A204.1 (cell line): ENCODE data around the gene TSPAN17.
"Not testable (repeated sequence)": the region's sequence is repeated elsewhere in the genome, so short reads cannot be mapped to it uniquely, and the experiment has no call there.

Experiments
- FAIRE-seq: peaks from 2 replicates; lab custom pipeline; 2012; peaks lifted over from hg19 to GRCh38; lab: Jason Lieb, UNC

TSPAN17 gene

GRCh38 chr5:176647030-176647842, at the start of gene TSPAN17:
Gene TSPAN17 (plus strand): TSS chr5:176647484. CDS start chr5:176647616, 132 bp downstream.
- peak; percentile 97 for FAIRE-seq

DNA sequence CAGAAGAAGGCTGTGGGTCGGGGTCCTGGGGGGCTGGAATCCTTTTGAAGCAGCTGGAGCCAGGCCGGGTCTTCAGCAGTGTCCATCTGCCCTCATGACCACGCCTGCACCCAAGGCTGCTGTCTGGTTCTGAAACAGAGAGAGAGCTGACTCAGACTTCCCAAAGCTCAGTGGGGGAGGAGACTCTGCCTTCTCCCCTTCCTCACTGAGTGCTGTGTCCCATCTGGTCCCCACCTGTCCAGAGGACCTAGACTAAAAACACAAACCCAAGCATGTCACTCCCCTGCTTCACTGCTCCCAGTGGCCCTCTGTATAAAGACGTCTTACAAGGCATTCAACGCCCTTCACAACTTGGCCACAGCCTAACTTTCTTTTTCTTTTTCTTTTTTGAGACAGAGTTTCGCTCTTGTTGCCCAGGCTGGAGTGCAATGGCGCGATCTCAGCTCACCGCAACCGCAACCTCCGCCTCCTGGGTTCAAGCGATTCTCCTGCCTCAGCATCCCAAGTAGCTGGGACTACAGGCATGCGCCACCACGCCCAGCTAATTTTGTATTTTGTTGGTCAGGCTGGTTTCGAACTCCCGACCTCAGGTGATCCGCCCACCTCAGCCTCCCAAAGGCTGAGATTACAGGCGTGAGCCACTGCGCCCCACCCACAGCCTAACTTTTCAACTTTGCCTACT, 47.4 kb upstream of the TSPAN17 start:
- FAIRE-seq: not testable (repeated sequence)

GRCh38 chr5:176601901-176602482, 45.3 kb upstream of the TSPAN17 start:
- no peak for FAIRE-seq

DNA sequence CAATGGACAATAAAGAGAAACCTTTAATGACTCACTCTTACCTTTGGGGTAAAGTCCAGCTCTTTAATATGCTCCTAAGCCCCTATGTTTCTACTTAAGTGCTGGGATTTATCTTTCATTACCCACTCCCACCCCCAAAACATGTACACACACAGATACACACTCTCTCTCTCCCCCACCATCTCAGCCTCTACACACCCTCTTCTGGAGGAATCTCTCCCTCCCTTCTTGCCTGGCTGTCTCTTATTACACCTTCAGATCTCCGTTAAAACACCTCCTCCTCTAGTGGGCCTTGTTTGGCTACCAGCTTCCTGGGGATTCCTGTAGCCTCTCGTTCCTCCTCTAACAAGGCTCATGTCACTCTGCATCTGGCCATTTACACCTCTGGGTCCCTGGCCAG, 44.2 kb upstream of the TSPAN17 start:
- no peak for FAIRE-seq

DNA sequence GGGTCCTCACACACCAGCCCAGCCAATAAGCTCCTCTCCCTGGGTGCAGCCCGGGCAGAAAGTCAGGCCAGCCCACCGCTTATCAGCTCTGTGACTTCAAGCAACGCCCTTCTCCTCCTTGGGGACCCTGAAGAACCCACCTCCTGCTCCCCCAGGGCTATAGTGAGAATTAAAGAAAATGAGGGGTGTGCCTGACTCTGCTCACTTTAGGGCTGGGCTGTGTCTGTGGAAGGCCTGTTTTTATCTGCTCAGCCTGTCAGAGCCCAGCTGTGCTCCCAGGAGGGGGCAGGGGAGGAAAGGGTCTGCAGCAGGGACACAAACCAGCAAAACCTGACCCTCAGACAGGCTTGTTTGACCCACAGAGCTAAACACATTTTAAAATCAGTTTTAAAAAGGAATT, 41.3 kb upstream of the TSPAN17 start:
- FAIRE-seq: no peak

GRCh38 chr5:176606875-176607274, 40.4 kb upstream of the TSPAN17 start:
- no peak for FAIRE-seq

DNA sequence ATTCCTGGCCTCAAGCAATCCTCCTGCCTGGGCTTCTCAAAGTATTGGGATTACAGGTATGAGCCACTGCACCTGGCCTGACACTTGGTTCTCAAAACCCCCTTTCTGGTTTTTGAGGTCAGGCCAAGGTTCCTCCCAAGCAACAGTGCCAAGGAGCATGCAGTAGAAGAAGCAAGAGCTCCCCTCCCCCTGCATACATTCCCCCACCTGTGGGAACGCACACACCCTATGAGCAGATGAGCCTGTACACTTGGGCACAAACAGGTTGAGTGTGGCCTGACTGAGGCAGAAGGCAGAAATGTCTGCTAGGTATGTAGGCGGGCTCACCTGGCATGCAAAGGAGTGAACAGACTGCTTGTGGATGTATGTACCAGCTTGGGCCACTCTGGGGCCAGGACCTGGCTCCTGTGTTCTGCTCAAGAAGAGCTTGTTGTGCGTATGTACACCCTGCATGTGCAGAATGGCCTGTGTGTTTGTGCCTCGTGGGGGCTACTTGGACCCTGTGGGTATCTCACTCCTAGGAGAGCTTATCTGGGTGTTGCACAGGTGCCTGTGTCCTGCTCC, 39.1 kb upstream of the TSPAN17 start:
- FAIRE-seq: no peak

DNA sequence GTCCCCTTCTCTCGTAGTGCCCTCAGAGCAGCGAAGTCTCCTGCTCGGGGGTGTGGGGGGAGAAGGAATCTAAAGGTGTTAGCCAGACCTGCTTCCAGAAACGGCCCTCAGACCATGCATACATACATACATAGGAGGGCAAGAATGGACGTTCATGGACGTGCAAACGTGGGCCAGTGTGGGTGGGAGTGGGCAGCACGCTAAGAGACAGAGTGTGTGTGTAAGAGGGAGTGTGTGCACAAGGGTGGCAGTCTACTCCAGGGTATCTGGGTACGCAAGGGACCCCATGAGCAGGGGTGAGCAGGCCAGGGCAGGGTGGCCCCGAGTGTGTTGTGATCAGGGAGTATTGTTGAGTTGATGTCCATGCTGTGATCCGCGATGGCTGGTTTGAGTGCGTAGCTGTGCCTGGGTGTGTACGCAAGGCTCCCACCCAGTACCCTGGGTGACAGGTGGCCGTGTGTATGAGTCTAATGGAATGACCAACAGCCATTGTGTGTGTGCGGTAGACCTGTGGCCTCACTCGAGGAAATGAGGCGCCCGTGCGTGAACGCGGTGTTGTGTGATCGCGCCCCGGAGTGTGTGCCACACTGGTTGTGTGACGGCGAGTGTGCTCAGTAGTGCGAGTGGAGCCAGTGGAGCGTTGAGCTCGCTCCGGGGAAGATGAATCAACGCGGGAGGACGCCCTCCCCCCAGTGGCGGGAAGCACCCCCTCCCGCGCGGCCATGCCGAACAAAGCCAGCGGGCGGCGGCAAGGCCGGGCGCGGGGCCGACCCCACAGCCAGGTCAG, 38.2 kb upstream of the TSPAN17 start:
- no peak for FAIRE-seq

DNA sequence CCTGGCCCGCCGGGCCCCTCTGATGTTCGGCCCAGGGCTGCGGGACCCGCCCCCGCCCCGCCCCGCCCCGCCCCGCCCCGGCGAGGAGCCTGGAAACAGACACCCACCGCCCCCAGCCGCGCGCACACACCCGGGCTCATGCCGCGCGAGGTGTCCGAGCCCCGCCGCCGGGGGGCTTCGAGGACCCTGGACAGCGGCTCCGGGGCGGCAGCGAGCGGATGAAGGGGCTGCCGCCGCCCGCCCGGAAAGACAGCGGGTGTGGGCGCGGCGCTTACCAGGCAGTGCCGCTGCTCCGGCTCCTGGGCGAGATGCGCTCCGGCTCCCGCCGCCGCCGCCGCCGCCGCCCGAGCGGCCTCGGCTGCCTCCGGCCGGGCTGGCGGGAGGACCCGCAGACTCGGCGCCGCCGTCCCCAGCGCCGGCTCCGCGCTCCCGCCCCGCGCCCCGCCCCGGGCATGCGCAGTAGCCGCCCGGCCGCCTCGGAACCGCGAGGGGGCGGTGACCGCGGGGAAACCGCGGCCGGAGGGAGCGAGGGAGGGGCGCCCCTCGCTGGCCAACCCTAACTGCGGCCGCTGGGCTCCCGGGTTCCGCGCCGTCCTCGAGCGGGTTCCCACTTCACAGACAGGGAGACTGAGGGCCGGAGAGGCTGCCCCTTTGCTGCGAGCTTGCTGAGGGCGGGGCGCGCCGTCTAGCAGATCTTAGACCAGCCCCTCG, 37.4 kb upstream of the TSPAN17 start, which contains the start of gene GPRIN1:
TSS of gene GPRIN1 (minus strand) at position 433 of the 711 bp plus-strand sequence. CDS start 10,322 bp downstream, outside the sequence.
- no peak for FAIRE-seq

- FAIRE-seq: no peak
These were observed 36.9 kb upstream of the TSPAN17 start for GRCh38 chr5:176610435-176610773.

GRCh38 chr5:176611435-176611834, 35.8 kb upstream of the TSPAN17 start:
- FAIRE-seq: no peak

DNA sequence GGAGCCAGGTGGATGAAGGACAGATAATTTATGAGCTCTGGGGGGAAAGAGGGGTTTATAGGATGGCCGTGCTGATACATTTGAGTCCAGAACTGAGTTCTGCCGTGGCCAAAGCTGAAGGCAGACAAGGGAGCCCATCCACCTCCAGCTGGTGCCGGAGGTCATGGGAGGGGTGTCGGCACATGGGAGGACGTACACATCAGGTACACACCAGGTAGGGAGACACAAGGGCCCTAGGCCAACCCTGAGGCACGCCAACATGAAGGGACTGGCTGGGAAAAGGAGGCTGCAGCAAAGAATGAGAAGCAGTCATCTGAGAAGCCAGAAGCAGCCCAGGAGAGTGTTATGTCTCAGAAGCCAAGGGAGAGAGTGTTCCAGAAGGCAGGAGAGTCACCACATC, 35.3 kb upstream of the TSPAN17 start:
- FAIRE-seq: no peak

DNA sequence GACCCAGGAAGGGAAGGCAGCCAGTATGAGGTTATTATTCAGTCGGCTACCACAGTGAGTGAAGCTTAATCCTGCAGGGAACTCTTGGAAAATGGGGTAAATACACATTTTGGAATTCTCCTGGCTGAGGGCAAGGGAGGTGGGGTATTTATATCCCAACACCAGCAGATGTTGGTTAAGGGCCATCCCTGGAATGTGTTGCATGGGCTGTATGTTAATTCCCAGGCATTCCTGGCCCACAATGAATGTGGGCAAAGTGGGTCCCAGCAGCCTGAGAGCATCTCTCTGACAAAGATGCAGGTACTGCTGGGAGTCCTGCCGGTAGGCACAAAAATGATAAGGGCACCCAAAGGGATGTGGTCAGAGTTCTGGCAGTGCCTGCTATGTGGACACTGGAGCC, 34.4 kb upstream of the TSPAN17 start:
- no peak for FAIRE-seq

- no peak for FAIRE-seq
These were observed 32.3 kb upstream of the TSPAN17 start for GRCh38 chr5:176614805-176615478.

GRCh38 chr5:176616511-176616910, 30.8 kb upstream of the TSPAN17 start:
- FAIRE-seq: no peak

GRCh38 chr5:176618783-176619182, 28.5 kb upstream of the TSPAN17 start:
- no peak for FAIRE-seq

GRCh38 chr5:176619203-176619568, 28.1 kb upstream of the TSPAN17 start:
- FAIRE-seq: no peak

- FAIRE-seq: no peak
These were observed 27.5 kb upstream of the TSPAN17 start for GRCh38 chr5:176619569-176620332.

DNA sequence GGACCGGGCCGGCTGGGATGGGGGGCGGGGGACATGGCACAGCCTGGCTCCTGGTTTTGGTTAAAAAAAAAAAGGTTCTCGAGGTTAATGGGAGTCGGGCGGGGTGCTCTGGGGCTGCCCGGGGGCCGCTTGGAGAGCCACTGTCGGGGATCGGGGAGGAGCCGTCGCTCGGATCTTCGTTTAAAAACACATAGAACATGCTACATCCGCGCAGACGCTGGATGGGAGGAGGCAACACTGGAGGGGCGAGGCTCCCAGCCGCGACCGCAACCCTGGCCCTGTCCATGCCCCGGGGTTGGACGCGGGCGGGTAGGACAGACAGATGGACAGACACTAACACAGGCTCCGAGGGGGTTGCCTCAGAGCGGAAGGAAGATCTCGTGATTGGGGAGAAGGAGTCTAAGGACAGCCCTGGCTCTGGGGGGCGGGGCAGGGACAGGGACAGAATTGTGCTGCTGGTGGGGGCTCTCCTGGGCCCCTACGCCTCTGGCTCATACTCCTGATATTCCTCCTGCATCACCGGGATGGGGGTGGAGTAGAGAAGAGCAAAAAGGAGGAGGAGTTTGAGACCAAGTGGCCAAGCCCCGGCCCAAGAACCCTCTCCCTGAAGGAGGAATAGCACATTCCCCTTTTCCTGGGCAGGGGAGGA, 26.8 kb upstream of the TSPAN17 start:
- FAIRE-seq: no peak

DNA sequence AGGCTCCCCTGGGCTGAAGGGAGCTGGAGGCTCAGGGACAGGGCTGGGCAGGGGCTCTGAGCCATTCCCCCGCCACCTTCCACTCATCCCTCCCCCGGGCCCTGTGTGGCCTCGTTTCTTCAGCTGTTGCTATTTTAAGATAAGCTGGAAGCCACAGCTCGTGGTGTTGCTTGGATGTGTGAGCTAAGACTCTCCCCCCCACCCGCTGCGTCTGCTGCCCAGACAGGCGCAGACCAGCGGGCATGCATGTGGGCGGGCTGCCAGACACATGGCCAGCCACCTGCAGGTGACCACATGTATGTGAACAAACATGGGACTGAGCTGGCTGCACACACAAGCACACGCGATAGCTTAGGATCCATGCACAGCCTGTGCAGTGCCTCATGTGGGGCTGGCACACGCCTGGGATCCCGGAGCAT, 25.6 kb upstream of the TSPAN17 start:
- FAIRE-seq: no peak
